Fibroblast of mammary gland (primary cell): ENCODE measurements around the gene KIF26B.
A peak's percentile ranks its signal among the peaks of the same experiment; 100 is the strongest.

ENCODE experiments used
- DNase-seq: peaks from one replicate; pipeline ENCODE4 v3.0.0-alpha.2; 2010; ENCODE audit warnings: low read depth
- H3K4me3 ChIP-seq: 2 replicates; pipeline ENCODE4 v1.5.1; 2011; ENCODE audit warnings: low read depth, mild to moderate bottlenecking, low read length, moderate library complexity; ENCODE audit not compliant: control insufficient read depth
- CTCF ChIP-seq: conservative IDR thresholded peaks from 2 replicates; pipeline ENCODE4 v1.5.1; 2011; ENCODE audit warnings: low read depth, low read length, inconsistent platforms; ENCODE audit not compliant: control insufficient read depth, insufficient read depth

The KIF26B gene

GRCh38 chr1:245365095-245366020 is 210.6 kb downstream of the KIF26B start:
- TF ChIP-seq CTCF = no peak
- H3K4me3 ChIP-seq = no peak overlapping the region
- no peak for DNase-seq

- no peak for DNase-seq
- TF ChIP-seq CTCF = no peak
- no peak overlapping the region for H3K4me3 ChIP-seq
These were observed 212.1 kb downstream of the KIF26B start for GRCh38 chr1:245366886-245367285.

GRCh38 chr1:245370175-245370825 is 215.5 kb downstream of the KIF26B start:
- DNase-seq = no peak
- TF ChIP-seq CTCF = no peak
- H3K4me3 ChIP-seq = no peak overlapping the region

- DNase-seq = no peak
- no peak overlapping the region for H3K4me3 ChIP-seq
- no peak for TF ChIP-seq CTCF
These were observed 216.3 kb downstream of the KIF26B start for GRCh38 chr1:245370905-245371581.

- DNase-seq = no peak
- no peak for TF ChIP-seq CTCF
- no peak overlapping the region for H3K4me3 ChIP-seq
These were observed 218.3 kb downstream of the KIF26B start for GRCh38 chr1:245373131-245373530.

GRCh38 chr1:245375789-245376460 is 221.1 kb downstream of the KIF26B start:
- TF ChIP-seq CTCF = no peak
- DNase-seq = peak; percentile 66
- H3K4me3 ChIP-seq = no peak overlapping the region
